Hematopoietic multipotent progenitor cell (in vitro differentiated cells): ENCODE measurements around the gene FLRT3. TPM values are rescaled to one million over a fixed set of nuclear protein-coding genes. Genes with fewer than 3 reads are reported as not detected.

Source experiments
- DNase-seq, 3 donors: peaks; one replicate each; pipeline ENCODE4 v3.0.0-alpha.2; 2011 to 2015; ENCODE audit warnings: low read depth in 2 of 3, low spot score in 2 of 3
- total RNA-seq: library from RNA; depleted of rRNA; stranded (reverse); fragments of >200 nt; gene quantifications from one replicate; pipeline ENCODE4 v1.2.3, GENCODE V29; 2012

Gene FLRT3
- under 0.01 TPM for total RNA-seq

DNA sequence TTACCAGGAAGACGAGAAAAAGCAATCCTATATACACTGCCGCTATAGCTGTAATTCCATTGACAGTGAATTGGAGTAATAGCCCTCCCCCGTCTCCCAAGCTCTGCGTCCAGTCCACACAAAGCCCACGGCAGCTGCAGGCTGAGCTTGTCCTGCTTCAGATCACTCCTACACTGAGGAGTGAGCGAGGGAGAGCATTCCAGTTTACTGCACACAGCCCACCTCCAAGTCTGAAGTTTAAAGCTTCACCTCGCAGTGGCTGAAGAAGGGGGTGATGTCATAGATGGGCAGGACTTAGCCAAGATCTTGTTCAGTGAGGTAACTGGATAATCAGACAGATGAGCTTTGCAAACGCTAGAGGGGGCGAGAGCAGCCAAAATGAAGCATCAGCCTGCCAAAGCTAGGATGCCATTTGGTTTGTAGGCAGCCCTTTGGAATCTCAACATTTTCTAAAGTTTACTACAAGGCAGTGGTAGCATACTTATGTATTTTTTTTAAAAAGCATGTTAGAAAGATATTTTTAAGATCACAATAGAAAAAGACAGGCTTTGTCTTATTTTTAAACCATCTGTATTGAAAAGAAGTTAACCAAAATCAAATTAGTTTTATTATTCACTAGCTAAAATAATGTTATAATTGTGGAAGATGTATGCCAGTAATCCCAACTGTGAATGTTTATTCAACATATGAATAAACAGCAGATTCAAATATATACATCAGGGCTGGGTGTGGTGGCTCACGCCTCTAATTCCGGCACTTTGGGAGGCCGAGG is at the start of gene FLRT3:
Gene FLRT3, minus strand, starts transcription at position 213 of the 772 bp plus-strand sequence. CDS start 10,106 bp downstream, outside the sequence.
- DNase-seq = peak in 2 of 3 donors; percentile 39 to 56

DNA sequence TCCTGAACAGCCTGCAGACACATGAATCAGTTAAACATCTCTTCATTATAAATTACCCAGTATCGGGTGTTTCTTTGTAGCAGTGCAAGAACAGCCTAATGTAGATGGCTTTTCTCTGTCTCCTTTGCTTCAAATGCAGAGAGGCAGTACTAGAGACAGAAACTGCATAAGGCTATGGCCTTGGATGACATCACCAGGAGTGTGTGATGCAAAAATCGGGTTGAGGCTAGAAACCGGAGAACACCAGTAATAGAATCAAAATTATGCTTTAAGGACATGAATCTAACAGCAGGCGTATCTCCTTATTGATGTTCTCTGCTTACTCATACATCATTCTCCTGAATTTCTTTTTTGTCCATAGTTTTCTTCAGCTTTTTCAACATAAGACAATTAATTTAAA is 49.3 kb upstream of the FLRT3 start:
- DNase-seq = no peak

DNA sequence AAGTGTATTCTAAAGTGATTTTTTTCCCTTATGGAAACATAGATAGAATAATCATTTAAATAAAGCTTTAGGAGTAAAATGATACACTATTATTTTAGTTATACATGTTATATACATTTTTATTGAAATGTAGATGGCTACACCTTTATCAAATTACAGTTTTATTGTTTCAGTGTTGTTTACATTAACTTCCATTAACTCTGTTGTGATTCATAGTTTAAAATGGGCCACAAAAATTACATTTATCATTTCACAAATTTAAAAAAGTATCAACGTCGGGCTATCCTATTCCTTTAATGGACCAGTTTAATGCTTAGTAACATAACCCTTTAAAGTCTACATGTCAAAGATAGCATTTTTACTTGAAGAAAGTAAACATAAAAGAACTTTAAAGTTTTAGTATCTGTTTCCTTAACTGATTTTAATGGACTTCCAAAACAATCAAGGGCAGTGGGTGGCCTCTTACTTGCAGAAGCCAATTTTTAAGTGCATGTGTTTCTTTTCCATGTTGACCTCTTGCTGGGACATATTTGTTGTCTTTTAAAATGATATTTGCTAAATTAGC is 47.8 kb upstream of the FLRT3 start:
- no peak for DNase-seq

DNA sequence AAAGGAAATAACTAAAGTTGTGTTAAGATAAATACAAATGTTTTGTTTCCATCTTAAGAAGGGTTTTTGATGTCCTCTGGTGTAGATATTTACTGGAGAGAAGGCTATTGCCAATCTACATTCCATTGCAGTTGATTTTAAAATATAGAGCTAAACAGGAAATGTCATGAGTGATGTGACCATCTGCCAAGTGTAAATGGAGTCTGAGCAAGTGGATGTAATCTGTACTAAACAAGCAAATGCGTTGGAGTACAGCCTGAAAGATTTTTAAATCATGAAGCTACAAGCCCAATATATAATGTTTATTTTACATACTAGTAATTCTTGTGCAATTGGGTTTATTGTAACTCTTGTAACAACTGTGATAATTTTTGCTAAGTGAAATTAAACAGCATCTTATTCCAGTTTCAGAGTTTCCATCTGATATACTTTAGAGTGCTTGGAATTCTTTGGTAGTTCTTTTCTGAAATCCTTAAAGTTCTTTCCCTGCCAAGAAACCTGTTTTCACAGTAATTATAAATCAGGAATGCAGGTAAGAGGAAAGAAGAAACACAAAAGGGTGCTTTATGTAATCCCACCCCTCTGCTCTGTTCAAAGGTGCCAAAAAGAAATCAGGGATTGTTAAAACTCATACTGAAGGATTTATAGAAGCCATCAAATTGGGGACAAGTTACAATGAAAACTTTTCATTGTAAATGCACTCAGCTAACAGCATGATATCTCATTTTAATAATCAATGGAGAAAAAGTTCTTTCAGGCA is 47.2 kb upstream of the FLRT3 start:
- no peak for DNase-seq

DNA sequence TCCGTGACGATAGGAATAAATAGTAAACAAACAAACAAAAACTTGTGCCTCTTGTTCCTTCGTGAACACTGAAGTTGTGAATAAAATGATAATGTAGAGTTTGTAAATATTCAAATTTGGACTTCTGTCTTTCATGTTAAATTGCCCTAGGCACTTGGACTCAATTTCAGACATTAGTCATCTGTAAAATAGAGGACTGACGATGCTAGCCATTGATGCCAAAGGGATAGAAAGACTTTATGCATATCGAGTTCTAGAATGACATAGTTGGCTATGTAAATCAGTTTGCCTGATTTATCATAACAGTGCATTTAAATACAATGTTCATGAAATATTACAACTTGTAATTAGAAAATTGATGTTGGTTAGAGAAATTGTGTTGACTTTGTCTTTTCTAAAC is 45.9 kb upstream of the FLRT3 start:
- no peak for DNase-seq

DNA sequence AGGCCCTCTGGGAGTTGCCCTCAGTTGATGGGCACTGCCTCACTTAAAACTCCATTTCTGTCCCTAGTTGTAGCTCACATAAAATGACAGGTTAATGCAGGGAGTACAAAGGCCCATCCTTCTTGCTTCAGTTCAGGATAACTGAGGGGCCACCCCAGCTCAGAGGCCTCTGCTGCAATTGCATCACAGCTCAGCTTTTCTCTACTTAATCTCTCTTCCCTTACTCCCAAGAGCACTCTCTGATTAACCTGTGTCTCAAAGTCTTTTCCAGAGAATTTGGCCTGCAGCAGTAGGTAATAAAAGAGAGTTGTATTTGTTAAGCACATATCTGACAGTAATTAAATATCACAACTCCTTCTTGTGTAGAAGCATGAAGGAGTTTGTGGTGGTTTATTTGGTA is 40.9 kb upstream of the FLRT3 start:
- no peak for DNase-seq

DNA sequence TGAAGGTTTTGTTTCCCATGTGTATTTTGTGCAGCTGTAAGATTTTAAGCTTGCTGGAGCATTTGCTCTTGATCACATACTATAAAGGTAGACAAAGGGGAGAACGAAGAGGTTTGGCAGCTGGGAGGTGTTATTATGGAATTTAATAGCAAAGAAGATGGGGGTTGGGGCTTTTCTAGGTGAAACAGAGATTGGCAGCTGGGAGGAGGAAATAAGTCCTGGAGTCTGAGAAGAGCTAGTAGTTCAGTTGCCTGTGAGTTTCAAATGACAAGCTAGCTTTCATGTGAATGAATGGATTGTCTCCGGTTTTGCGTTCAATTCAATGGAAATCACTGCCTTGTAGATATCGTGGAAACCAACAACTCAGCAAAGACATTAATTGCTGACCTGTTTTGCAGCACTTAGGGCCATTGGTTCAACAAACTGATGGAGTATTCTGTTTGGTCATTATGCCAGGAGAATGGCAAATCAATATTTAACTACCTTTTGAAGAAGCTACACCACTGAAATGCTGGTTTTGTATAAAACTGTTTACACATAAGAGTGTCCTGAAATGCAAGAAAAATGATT is 38.1 kb upstream of the FLRT3 start:
- no peak for DNase-seq

DNA sequence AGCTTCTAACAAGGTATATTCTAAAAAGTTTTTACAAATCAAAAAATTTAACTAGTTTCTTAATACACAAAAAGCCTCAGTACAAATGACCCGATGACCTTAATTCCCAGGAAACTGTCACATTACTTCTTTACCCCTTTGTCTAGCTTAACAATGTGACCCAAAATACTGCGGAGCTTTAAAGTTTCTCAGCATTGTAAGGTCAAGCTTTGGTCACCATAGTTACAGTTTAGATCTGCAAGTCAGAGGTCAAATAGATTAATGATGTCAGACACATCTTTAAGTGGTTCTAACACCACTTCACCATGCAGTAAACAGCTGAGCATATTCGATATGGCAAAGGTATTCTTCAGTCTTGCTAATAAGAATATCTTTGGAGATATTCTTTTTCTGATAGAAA is 36.8 kb upstream of the FLRT3 start:
- no peak for DNase-seq

GRCh38 chr20:14361509-14362345 is 24.3 kb upstream of the FLRT3 start:
- no peak for DNase-seq

DNA sequence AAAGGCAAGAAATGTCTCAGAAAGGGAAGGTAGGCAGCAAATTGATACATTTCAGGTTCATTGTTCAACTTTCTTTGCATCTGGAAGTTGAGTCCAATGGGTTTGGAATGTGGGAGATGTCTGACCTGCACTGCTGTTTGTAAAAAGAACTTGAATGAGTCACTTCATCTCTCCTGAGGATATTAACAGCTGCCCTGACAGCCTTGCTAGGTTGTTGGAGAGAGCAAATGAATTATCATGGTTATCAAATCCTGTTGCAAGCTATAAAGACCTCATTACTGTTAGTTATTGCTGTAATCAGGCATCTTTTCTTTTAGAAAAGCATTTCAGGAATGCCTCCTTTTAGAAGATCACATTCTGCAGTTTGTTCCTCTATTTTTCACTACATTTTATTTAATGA is 23.0 kb upstream of the FLRT3 start:
- DNase-seq = no peak

GRCh38 chr20:14355791-14356190 is 18.4 kb upstream of the FLRT3 start:
- DNase-seq = no peak

GRCh38 chr20:14344746-14345145 is 7.3 kb upstream of the FLRT3 start:
- no peak for DNase-seq

GRCh38 chr20:14343491-14344065 is 6.2 kb upstream of the FLRT3 start:
- no peak for DNase-seq

DNA sequence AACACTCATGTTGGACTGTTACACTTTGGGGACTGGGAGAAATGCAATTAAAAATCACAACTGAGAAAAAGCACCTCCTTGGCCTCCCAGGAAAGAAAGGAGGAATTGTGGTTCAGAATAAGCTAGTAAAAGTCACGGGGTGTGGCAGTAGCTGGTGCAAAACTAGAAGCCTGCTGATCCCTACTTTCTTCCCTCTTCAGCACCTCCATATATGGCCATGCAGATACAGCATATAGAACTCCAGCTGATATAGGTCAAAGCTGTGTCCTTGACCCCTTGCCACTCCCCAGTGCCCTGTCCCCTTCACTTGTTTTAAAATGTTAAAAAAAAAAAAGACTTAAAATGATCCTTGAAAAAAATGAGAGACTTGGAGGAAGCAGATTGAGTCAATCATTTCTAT is 5.5 kb upstream of the FLRT3 start:
- no peak for DNase-seq

DNA sequence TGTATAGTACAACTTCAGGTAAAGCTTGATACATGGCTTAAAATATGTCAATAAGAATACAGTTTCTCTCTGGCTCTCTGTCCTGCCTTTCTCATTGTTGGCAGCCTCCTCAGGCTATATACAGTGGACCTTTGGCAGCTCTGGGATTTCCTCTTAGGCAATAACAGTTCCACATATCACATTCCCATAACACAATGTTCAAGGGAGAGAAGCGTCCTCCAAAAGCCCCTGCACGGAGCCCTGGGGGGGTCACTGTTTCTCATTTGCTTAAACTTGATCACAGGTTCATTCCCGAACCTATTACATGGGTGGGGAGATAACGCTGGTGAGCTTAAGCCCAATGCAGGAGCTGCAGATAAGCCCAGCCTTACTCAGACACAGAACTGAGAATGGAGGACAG is 4.4 kb upstream of the FLRT3 start:
- no peak for DNase-seq

DNA sequence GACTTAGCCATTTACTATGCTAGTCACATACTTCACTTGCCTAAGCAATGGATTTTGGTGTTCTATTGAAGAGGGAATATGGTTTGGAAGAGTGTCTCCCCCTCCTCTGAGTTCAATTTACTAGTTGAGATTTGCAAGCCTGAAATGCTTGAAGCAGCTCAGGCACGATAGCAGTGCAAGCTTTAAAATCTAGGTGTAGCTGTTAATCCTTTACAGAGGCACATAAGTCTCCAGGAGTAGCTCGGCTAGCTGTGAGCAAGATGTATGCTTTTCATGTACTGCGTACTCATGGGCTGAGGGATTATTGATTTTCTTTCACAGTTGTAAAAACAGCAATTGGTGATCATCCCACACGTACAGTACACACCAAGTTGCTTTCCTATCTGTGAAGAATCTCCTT is 726 bp downstream of the FLRT3 start:
- no peak for DNase-seq

DNA sequence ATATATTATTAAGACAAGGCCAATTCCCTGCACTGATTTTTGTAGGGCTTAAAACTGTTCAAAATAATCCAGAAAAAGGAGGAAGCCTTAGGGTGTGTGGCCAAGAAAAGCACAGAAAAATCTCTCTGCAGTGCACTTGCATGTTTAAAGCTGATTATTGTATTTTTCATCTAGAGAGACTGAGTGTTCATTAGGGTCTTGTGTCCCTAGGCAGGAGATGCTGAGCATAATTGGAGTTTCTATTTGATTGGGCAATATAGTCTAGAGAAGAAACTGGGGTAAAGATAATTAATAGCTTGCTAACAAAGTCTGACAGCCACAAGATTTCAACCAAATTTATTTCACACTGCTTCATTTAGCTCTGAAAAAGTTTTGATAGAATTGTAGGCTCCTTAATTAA is 2.4 kb downstream of the FLRT3 start:
- DNase-seq = no peak

GRCh38 chr20:14334306-14334930 is 3.0 kb downstream of the FLRT3 start:
- DNase-seq = no peak

DNA sequence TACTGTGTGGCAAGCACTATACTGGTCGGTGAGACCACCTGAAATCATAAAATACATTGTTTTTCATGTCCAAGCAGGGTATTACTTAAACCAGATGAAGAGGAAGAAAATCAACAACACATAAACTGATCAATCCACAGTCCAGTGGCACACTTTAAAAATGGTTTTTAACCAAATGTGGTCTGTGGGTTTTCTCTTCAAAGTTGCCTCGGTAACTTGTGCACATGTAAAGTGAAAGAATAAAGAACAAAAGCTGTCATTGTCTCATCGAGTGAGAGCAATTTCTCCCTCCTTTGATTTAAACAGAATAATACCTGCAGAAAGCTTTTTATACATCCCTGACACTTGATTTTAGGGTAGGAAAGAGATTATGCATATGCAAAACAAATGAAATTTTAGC is 3.7 kb downstream of the FLRT3 start:
- DNase-seq = no peak

DNA sequence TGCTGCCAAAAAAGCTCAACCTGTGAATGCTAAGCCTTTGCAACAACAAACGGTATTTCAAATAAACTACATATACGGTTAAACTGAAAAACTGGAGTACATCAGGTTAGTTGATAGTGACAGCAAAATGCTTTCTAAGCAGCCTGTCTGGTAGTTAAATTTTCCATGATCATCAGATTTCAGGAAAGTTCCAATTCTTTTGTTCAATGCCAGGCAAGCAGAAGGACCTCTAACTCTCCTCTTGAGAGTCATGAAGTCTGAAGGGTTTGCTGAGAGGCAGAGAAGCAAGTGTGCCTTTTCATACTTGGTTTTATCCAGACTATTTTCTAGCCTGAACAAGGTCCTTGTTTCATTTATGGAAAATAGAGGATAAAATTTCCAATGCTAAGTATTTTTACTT is 4.5 kb downstream of the FLRT3 start:
- no peak for DNase-seq
